Left ventricle myocardium inferior (tissue), 1 donor: ENCODE results near the gene RPL36AL. TPM values are rescaled to one million over a fixed set of nuclear protein-coding genes. Genes with fewer than 3 reads are reported as not detected.
"Not testable (repeated sequence)": the region's sequence is repeated elsewhere in the genome, so short reads cannot be mapped to it uniquely, and the experiment has no call there.

Source experiments
- DNase-seq: peaks from one replicate; pipeline ENCODE4 v3.0.0-alpha.2; 2020
- H3K27ac ChIP-seq: fragments of 200-600 bp; replicated peaks from 2 replicates; pipeline ENCODE4 v1.8.0; 2021
- H3K27me3 ChIP-seq: fragments of 200-600 bp; 2 replicates; pipeline ENCODE4 v1.8.0; 2021; ENCODE audit warnings: low read depth
- H3K36me3 ChIP-seq: fragments of 200-600 bp; 2 replicates; pipeline ENCODE4 v1.8.0; 2021
- H3K4me1 ChIP-seq: fragments of 200-600 bp; 2 replicates; pipeline ENCODE4 v1.8.0; 2021
- H3K4me3 ChIP-seq: fragments of 200-600 bp; 2 replicates; pipeline ENCODE4 v1.8.0; 2021; ENCODE audit warnings: mild to moderate bottlenecking, moderate library complexity
- H3K9me3 ChIP-seq: fragments of 200-600 bp; replicated peaks from 2 replicates; pipeline ENCODE4 v1.8.0; 2021
- CTCF ChIP-seq: fragments of 200-600 bp; IDR thresholded peaks from 2 replicates; pipeline ENCODE4 v1.8.0; 2021; ENCODE audit warnings: antibody characterized with exemption, mild to moderate bottlenecking, borderline replicate concordance
- intact Hi-C: fragments of 100-400 bp; cut with micrococcal nuclease; formaldehyde crosslinking; loops from one replicate; pipeline ENCODE4 v1.11.0; 2022
- long read RNA-seq: library from polyadenylated mRNA; unstranded; transcript quantifications from one replicate; pipeline ENCODE4 v2.0.0, GENCODE V29; 2021
- total RNA-seq: library from RNA; stranded (reverse); fragmentation: NEBNext Ultra II Directional; extraction: Animal tissue kit (Norgen Biotek cat#: 25700); gene quantifications from one replicate; pipeline ENCODE4 v1.2.1, GENCODE V29; 2021
- donor health status: DM: no; HTN: yes; CAD: no; lungs with severe emphysema.

RPL36AL gene
- 141 TPM for total RNA-seq
- long read RNA-seq, transcript RPL36AL-201 (2 exons, 746 nt): major isoform, 79 of 83 reads
- long read RNA-seq, partial matches to known transcripts: 4 of 83 reads
- long read RNA-seq, other reads (novel, unspliced or antisense): 0 of 83 reads

GRCh38 chr14:49620182-49621113, at the start of gene RPL36AL, which contains the start of gene MGAT2:
RPL36AL (minus strand) TSS chr14:49620626; CDS start chr14:49619104, 1,522 bp downstream.
MGAT2 (plus strand) TSS chr14:49620799; CDS start chr14:49621269, 470 bp downstream.
- Histone ChIP-seq H3K27ac (peak within 1 kb of the TSS; percentile 95), H3K4me3 (peak within 1 kb of the TSS; percentile 84), H3K36me3 (peaks cover 22% of the 10 kb centered on the region), H3K27me3 (no peaks in the 10 kb centered on the region), H3K9me3 (no peaks in the 10 kb centered on the region), H3K4me1 (peaks cover 60% of the 10 kb centered on the region)
- DNase-seq: peak; percentile 99
- intact Hi-C loops: loop anchor here (2.0 kb wide), 1 partner anchor 34 kb away; the partner anchor contains the start of gene RPS29
- peak; percentile 49 for TF ChIP-seq CTCF

GRCh38 chr14:49659526-49660455, 39.4 kb upstream of the RPL36AL start:
- Histone ChIP-seq H3K36me3 (no peaks in the 10 kb centered on the region), H3K27ac (no peak overlapping the region), H3K4me1 (no peaks in the 10 kb centered on the region), H3K4me3 (no peak overlapping the region), H3K27me3 (no peaks in the 10 kb centered on the region), H3K9me3 (no peaks in the 10 kb centered on the region)
- no peak for TF ChIP-seq CTCF
- intact Hi-C loops: no loop called here
- no peak for DNase-seq

- H3K9me3 ChIP-seq, H3K4me3 ChIP-seq, DNase-seq, H3K27me3 ChIP-seq, intact Hi-C loops, H3K27ac ChIP-seq, H3K4me1 ChIP-seq, H3K36me3 ChIP-seq: not testable (repeated sequence)
These were observed 37.1 kb upstream of the RPL36AL start for GRCh38 chr14:49657500-49657899.

GRCh38 chr14:49654511-49654910, 34.1 kb upstream of the RPL36AL start:
- no peak for DNase-seq
- Histone ChIP-seq H3K4me3 (no peak overlapping the region), H3K27ac (no peak overlapping the region), H3K36me3 (no peaks in the 10 kb centered on the region), H3K27me3 (no peaks in the 10 kb centered on the region), H3K9me3 (no peaks in the 10 kb centered on the region), H3K4me1 (no peaks in the 10 kb centered on the region)
- TF ChIP-seq CTCF: no peak
- intact Hi-C loops: no loop called here

- H3K4me1 ChIP-seq: no peaks in the 10 kb centered on the region
- no peak overlapping the region for H3K27ac ChIP-seq
- no peak for DNase-seq
- H3K27me3 ChIP-seq: no peaks in the 10 kb centered on the region
- intact Hi-C loops: no loop called here
- H3K36me3 ChIP-seq: no peaks in the 10 kb centered on the region
- TF ChIP-seq CTCF: no peak
- H3K4me3 ChIP-seq: no peak overlapping the region
- no peaks in the 10 kb centered on the region for H3K9me3 ChIP-seq
These were observed 33.1 kb upstream of the RPL36AL start for GRCh38 chr14:49653508-49653907.
